ENCODE data around the gene RUSC1. TPM values are rescaled to one million over a fixed set of nuclear protein-coding genes. Genes with fewer than 3 reads are reported as not detected.

RUSC1 gene
- total RNA-seq, 4 donors from 2014 or later: 7.4 to 11.5 (median 9.4) TPM

DNA sequence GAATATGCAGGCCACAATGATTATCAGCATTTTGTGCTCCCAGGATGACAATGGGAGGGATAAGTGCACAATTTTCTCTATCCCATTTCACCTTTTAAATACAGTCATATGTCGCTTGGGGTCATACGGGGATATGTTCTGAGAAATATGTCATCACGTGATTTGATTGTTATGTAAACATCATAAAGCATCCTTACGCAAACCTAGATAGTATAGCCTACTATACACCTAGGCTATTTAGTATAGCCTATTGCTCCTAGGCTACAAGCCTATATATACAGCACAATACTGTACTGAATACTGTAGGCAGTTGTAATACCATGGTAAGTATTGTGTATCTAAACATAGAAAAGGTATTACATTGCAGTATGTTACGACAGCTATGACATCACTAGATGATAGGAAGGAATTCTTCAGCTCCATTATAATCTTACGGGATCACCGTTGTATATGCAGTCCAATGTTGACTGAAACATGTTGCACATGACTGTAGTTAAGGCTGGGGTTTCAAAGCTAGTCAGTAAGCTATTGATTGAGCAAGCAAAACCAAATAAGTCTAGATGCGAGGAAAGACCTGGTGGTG lies 18.9 kb downstream of the RUSC1 start:
- in situ Hi-C loops (cut with MboI; ENCODE audit: low sequenced_read_pairs in 4 of 4) (no loop called here), intact Hi-C loops (cut with DNase I; ENCODE audit: low total_unique reads) (no loop called here)
- Histone ChIP-seq H3K27ac (no peak overlapping the region), H3K4me3 (no peak overlapping the region), H3K27me3 (no peaks in the 10 kb centered on the region), H3K36me3 (peaks cover 5 to 97% of the 10 kb centered on the region in 2 donors), H3K9me3 (no peaks in the 10 kb centered on the region), H3K4me1 (no peaks in the 10 kb centered on the region)
- ATAC-seq (no peak), DNase-seq (no peak)
- no peak for TF ChIP-seq POLR2A (IDR thresholded peaks at IDR 0.05)
- TF ChIP-seq, protein P1, sequence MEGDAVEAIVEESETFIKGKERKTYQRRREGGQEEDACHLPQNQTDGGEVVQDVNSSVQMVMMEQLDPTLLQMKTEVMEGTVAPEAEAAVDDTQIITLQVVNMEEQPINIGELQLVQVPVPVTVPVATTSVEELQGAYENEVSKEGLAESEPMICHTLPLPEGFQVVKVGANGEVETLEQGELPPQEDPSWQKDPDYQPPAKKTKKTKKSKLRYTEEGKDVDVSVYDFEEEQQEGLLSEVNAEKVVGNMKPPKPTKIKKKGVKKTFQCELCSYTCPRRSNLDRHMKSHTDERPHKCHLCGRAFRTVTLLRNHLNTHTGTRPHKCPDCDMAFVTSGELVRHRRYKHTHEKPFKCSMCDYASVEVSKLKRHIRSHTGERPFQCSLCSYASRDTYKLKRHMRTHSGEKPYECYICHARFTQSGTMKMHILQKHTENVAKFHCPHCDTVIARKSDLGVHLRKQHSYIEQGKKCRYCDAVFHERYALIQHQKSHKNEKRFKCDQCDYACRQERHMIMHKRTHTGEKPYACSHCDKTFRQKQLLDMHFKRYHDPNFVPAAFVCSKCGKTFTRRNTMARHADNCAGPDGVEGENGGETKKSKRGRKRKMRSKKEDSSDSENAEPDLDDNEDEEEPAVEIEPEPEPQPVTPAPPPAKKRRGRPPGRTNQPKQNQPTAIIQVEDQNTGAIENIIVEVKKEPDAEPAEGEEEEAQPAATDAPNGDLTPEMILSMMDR (IDR thresholded peaks at IDR 0.05 in 4 of 5, conservative IDR thresholded peaks at IDR 0.05 in 1 of 5): no peak

DNA sequence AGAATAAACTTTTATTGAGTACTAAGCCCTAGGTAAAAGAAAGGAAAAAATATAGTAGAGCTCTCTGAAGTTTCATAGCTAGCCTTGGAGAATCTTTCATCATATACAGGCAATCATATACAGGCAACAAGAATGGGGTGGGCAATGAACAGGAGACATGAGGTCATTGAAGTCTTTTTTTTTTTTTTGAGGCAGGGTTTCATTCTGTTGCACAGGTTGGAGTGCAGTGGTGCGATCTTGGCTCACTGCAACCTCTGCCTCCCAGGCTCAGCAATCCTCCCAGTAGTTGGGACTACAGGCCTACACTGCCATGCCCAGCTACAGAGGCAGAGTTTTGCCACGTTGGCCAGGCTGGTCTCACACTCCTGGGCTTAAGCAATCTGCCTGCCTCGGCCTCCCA lies 22.1 kb downstream of the RUSC1 start:
- Histone ChIP-seq H3K27ac (no peak overlapping the region), H3K36me3 (peaks cover 5 to 93% of the 10 kb centered on the region in 2 donors), H3K4me3 (no peak overlapping the region), H3K9me3 (no peaks in the 10 kb centered on the region), H3K4me1 (no peaks in the 10 kb centered on the region), H3K27me3 (no peaks in the 10 kb centered on the region)
- DNase-seq (no peak), ATAC-seq (no peak)
- no peak for TF ChIP-seq POLR2A (IDR thresholded peaks at IDR 0.05)
- TF ChIP-seq, protein P1 (IDR thresholded peaks at IDR 0.05 in 4 of 5, conservative IDR thresholded peaks at IDR 0.05 in 1 of 5): no peak
- intact Hi-C loops (cut with DNase I; ENCODE audit: low total_unique reads) (no loop called here), in situ Hi-C loops (cut with MboI; ENCODE audit: low sequenced_read_pairs in 4 of 4) (no loop called here)

DNA sequence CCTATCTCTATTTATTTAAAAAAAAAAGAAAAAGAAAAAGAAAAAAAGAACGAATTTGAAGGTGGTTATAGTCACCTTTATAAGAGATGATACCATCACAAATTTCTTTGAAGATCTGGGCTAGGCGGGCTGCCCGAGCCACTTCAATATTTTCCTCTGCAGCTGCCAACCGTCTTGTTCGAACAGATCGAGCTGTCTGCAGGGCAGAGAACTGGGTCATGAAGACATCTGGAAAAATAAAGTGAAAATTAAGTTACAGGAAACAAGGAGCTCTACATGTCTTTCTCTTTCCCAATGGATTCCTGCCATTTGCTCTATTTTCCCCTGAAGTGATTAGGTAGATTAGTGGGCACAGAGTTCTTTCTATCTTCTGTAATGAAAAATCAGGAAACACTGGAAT lies 31.9 kb downstream of the RUSC1 start:
- no peak overlapping the region for H3K27ac ChIP-seq
- H3K27me3 ChIP-seq: no peaks in the 10 kb centered on the region
- TF ChIP-seq POLR2A (IDR thresholded peaks at IDR 0.05): no peak
- TF ChIP-seq, protein P1 (IDR thresholded peaks at IDR 0.05 in 4 of 5, conservative IDR thresholded peaks at IDR 0.05 in 1 of 5): no peak
- no peaks in the 10 kb centered on the region for H3K9me3 ChIP-seq
- H3K36me3 ChIP-seq: peaks cover 0 to 88% of the 10 kb centered on the region in 2 donors
- H3K4me3 ChIP-seq: no peak overlapping the region
- no peaks in the 10 kb centered on the region for H3K4me1 ChIP-seq
- ATAC-seq: no peak
- DNase-seq: no peak
- in situ Hi-C loops (cut with MboI; ENCODE audit: low sequenced_read_pairs in 4 of 4): no loop called here
- intact Hi-C loops (cut with DNase I; ENCODE audit: low total_unique reads): no loop called here

DNA sequence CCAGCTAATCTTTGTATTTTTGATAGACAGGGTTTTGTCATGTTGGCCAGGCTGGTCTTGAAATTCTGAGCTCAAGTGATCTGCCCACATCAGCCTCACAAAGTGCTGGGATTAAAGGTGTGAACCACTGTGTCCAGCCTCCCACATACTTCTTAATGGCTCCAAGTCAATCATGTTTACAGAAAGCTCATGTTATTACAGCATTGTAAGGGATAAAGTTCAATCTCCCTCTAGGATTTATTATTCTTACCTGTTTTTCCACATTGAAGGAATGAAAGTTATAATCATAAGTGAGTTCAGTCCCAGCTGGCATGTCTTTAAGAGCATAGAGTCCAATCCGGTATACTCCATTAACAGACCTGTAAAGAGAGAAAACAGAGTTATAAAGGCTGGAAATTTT lies 39.4 kb downstream of the RUSC1 start:
- Histone ChIP-seq H3K4me1 (no peaks in the 10 kb centered on the region), H3K27ac (no peak overlapping the region), H3K27me3 (no peaks in the 10 kb centered on the region), H3K9me3 (no peaks in the 10 kb centered on the region), H3K36me3 (peaks cover 0 to 61% of the 10 kb centered on the region in 2 donors), H3K4me3 (no peak overlapping the region)
- in situ Hi-C loops (cut with MboI; ENCODE audit: low sequenced_read_pairs in 4 of 4): no loop called here
- intact Hi-C loops (cut with DNase I; ENCODE audit: low total_unique reads): no loop called here
- TF ChIP-seq POLR2A (IDR thresholded peaks at IDR 0.05): no peak
- TF ChIP-seq, protein P1 (IDR thresholded peaks at IDR 0.05 in 4 of 5, conservative IDR thresholded peaks at IDR 0.05 in 1 of 5): no peak
- no peak for DNase-seq
- ATAC-seq: no peak

DNA sequence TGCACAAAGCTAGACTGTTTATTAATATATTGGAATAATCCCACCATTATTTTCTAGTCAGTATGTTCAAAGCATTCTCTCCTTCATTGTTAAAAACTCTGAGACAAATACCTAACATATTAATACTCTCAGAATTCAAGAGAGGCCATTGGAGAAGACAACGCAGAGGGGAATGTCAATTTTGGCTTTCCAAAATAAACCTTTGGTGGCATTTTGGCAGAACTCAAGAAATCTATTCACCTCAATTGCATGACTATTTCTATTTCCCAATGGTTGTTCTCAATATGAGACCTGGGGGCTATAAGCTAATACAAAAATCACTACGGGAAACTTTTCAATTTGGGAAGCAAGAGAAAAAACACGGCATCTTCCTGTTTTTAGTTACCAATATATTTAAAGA lies 58.5 kb downstream of the RUSC1 start:
- TF ChIP-seq, protein P1 (IDR thresholded peaks at IDR 0.05 in 4 of 5, conservative IDR thresholded peaks at IDR 0.05 in 1 of 5): no peak
- TF ChIP-seq POLR2A (IDR thresholded peaks at IDR 0.05): no peak
- no peaks in the 10 kb centered on the region for H3K27me3 ChIP-seq
- peaks cover 0 to 4% of the 10 kb centered on the region in 2 donors for H3K4me1 ChIP-seq
- H3K36me3 ChIP-seq: peaks cover 4 to 43% of the 10 kb centered on the region in 2 donors
- DNase-seq (no peak), ATAC-seq (no peak)
- no peaks in the 10 kb centered on the region for H3K9me3 ChIP-seq
- in situ Hi-C loops (cut with MboI; ENCODE audit: low sequenced_read_pairs in 4 of 4) (no loop called here), intact Hi-C loops (cut with DNase I; ENCODE audit: low total_unique reads) (no loop called here)
- peak overlapping the region in 3 of 4 donors; percentile 22 to 53 (median 34) for H3K27ac ChIP-seq
- peak overlapping the region in 3 of 4 donors; percentile 2 to 15 (median 2) for H3K4me3 ChIP-seq

Data from gastrocnemius medialis (tissue), 4 donors.